ENCODE data around the gene ARHGAP28.

The ARHGAP28 gene

DNA sequence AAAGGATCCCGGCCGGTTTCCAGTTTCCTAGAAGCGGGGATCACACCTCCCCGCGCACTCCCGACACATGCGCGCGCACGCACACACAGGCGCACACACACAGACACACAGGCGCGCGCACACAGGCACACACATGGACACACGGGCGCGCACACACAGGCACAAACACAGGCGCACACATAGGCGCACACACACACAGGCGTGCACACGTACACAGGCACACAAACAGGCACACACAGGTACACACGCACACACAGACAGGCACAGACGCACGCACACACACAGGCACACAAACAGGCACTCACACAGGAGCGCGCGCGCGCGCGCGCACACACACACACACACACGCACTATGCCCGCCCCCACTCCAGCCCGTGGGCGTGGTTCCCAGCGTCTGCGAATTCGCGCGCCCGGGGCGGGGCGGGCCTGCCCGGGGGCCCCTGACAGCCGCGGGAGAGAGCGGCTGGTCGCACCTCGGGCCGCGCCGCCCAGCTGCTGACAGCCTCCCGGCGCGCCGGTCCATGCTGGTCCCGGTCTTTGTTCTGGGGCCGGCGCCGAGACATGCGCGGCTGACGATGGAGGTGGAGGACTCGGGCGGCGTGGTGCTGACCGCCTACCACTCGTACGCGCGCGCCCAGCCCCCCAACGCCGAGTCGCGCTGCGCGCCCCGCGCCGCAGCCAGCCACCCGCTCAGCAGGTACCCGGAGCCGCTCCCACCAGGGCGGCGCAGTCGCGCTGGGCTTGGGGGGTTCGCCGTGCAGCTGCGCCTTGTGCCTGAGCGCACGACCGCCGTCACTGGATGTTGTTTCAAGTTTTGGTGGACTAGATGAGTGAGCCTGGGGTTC lies at the start of gene ARHGAP28:
ARHGAP28 (plus strand) TSS at position 470 of the 845 bp plus-strand sequence; CDS start at position 576, 106 bp downstream.
- Histone ChIP-seq H3K4me3 (ENCODE audit: low read length in 2 of 2) (peak within 1 kb of the TSS; percentile 77 to 83), H3K9ac (ENCODE audit: low read length in 2 of 2) (peak within 1 kb of the TSS; percentile 42 to 71), H3K36me3 (ENCODE audit: control insufficient read depth in 2 of 2, insufficient read depth in 2 of 2, low read length in 2 of 2) (no peaks in the 10 kb centered on the region), H3K9me3 (ENCODE audit: control insufficient read depth in 2 of 2, low read length in 2 of 2) (no peaks in the 10 kb centered on the region), H3K27me3 (ENCODE audit: control insufficient read depth in 1 of 2, insufficient read depth in 2 of 2, low read length in 2 of 2) (no peaks in the 10 kb centered on the region), H3K27ac (ENCODE audit: low read length) (peak within 1 kb of the TSS; percentile 66), H3K4me1 (ENCODE audit: control insufficient read depth, insufficient read depth, low read length) (no peaks in the 10 kb centered on the region)

DNA sequence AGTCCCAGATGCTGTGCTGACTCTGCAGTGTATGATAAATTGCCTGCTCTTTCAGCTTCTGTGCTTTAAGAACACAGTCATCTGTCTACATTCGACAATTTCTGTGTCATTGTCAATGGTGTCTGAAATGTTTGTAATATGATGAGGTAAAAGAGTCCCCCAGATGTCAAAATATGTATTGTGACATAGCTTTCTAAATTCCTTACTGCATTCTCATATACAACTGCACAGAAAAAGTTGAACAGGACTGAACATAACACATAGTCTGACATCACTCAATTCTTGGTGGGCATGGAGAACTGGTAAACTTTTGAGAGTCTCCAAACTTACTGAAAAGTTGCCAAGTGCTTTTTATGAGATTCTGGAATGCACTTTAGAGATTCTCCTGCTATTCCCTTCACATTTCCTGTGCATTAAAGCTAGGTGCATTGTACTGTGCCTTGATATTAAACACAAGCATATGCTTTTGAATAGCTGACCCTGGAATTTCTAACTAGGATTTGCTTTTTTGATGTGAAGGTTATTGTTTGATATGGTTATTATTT lies 48.1 kb upstream of the ARHGAP28 start:
- H3K9me3 ChIP-seq (ENCODE audit: control insufficient read depth in 2 of 2, low read length in 2 of 2) = no peaks in the 10 kb centered on the region
- H3K27ac ChIP-seq (ENCODE audit: low read length) = no peak overlapping the region
- no peak overlapping the region for H3K4me3 ChIP-seq (ENCODE audit: low read length in 2 of 2)
- peaks cover 5% of the 10 kb centered on the region for H3K4me1 ChIP-seq (ENCODE audit: control insufficient read depth, insufficient read depth, low read length)
- H3K36me3 ChIP-seq (ENCODE audit: control insufficient read depth in 2 of 2, insufficient read depth in 2 of 2, low read length in 2 of 2) = no peaks in the 10 kb centered on the region
- H3K27me3 ChIP-seq (ENCODE audit: control insufficient read depth in 1 of 2, insufficient read depth in 2 of 2, low read length in 2 of 2) = no peaks in the 10 kb centered on the region
- H3K9ac ChIP-seq (ENCODE audit: low read length in 2 of 2) = no peak overlapping the region

- peak overlapping the region; percentile 7 to 69 for H3K4me3 ChIP-seq (ENCODE audit: low read length in 2 of 2)
- H3K9ac ChIP-seq (ENCODE audit: low read length in 2 of 2) = peak overlapping the region in 1 of 2 donors; percentile 6
- no peaks in the 10 kb centered on the region for H3K9me3 ChIP-seq (ENCODE audit: control insufficient read depth in 2 of 2, low read length in 2 of 2)
- no peaks in the 10 kb centered on the region for H3K36me3 ChIP-seq (ENCODE audit: control insufficient read depth in 2 of 2, insufficient read depth in 2 of 2, low read length in 2 of 2)
- peak overlapping the region; percentile 74 for H3K27ac ChIP-seq (ENCODE audit: low read length)
- H3K4me1 ChIP-seq (ENCODE audit: control insufficient read depth, insufficient read depth, low read length) = peaks cover 5% of the 10 kb centered on the region
- H3K27me3 ChIP-seq (ENCODE audit: control insufficient read depth in 1 of 2, insufficient read depth in 2 of 2, low read length in 2 of 2) = no peaks in the 10 kb centered on the region
Measured at GRCh38 chr18:6682437-6683111, 46.9 kb upstream of the ARHGAP28 start.

- peak overlapping the region in 1 of 2 donors; percentile 69 for H3K4me3 ChIP-seq (ENCODE audit: low read length in 2 of 2)
- peak overlapping the region in 1 of 2 donors; percentile 74 for H3K9ac ChIP-seq (ENCODE audit: low read length in 2 of 2)
- no peaks in the 10 kb centered on the region for H3K9me3 ChIP-seq (ENCODE audit: control insufficient read depth in 2 of 2, low read length in 2 of 2)
- H3K4me1 ChIP-seq (ENCODE audit: control insufficient read depth, insufficient read depth, low read length) = peaks cover 5% of the 10 kb centered on the region
- H3K27me3 ChIP-seq (ENCODE audit: control insufficient read depth in 1 of 2, insufficient read depth in 2 of 2, low read length in 2 of 2) = no peaks in the 10 kb centered on the region
- H3K27ac ChIP-seq (ENCODE audit: low read length) = peak overlapping the region; percentile 74
- H3K36me3 ChIP-seq (ENCODE audit: control insufficient read depth in 2 of 2, insufficient read depth in 2 of 2, low read length in 2 of 2) = no peaks in the 10 kb centered on the region
Measured at GRCh38 chr18:6683112-6683876, 46.2 kb upstream of the ARHGAP28 start.

- Histone ChIP-seq H3K27me3 (ENCODE audit: control insufficient read depth in 1 of 2, insufficient read depth in 2 of 2, low read length in 2 of 2) (no peaks in the 10 kb centered on the region), H3K9ac (ENCODE audit: low read length in 2 of 2) (no peak overlapping the region), H3K36me3 (ENCODE audit: control insufficient read depth in 2 of 2, insufficient read depth in 2 of 2, low read length in 2 of 2) (no peaks in the 10 kb centered on the region), H3K9me3 (ENCODE audit: control insufficient read depth in 2 of 2, low read length in 2 of 2) (no peaks in the 10 kb centered on the region), H3K27ac (ENCODE audit: low read length) (no peak overlapping the region), H3K4me3 (ENCODE audit: low read length in 2 of 2) (no peak overlapping the region), H3K4me1 (ENCODE audit: control insufficient read depth, insufficient read depth, low read length) (peaks cover 3% of the 10 kb centered on the region)
Measured at GRCh38 chr18:6687676-6688075, 41.8 kb upstream of the ARHGAP28 start.

GRCh38 chr18:6708890-6709289 lies 20.6 kb upstream of the ARHGAP28 start:
- H3K9ac ChIP-seq (ENCODE audit: low read length in 2 of 2) = no peak overlapping the region
- H3K36me3 ChIP-seq (ENCODE audit: control insufficient read depth in 2 of 2, insufficient read depth in 2 of 2, low read length in 2 of 2) = no peaks in the 10 kb centered on the region
- no peaks in the 10 kb centered on the region for H3K27me3 ChIP-seq (ENCODE audit: control insufficient read depth in 1 of 2, insufficient read depth in 2 of 2, low read length in 2 of 2)
- no peak overlapping the region for H3K27ac ChIP-seq (ENCODE audit: low read length)
- H3K9me3 ChIP-seq (ENCODE audit: control insufficient read depth in 2 of 2, low read length in 2 of 2) = no peaks in the 10 kb centered on the region
- H3K4me3 ChIP-seq (ENCODE audit: low read length in 2 of 2) = no peak overlapping the region
- H3K4me1 ChIP-seq (ENCODE audit: control insufficient read depth, insufficient read depth, low read length) = no peaks in the 10 kb centered on the region

DNA sequence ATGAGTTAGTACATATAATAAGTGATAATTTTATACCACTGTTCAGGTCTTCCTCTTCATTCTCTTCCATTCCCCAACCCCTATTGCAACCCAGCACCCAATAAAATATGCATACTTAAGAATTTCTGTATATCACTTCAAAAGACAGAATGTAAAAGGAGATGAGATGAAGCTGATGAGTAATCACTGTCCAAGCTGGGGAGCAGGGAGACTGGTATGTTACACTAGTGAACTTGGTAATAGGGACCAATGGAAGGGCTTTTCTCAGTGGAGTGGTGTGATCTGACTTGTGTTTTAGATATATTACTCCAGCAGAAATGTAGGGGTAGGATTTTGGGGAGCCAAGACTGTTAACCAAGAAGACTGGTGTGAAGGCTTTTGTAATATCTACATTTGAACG lies 18.0 kb upstream of the ARHGAP28 start:
- Histone ChIP-seq H3K27me3 (ENCODE audit: control insufficient read depth in 1 of 2, insufficient read depth in 2 of 2, low read length in 2 of 2) (no peaks in the 10 kb centered on the region), H3K27ac (ENCODE audit: low read length) (no peak overlapping the region), H3K36me3 (ENCODE audit: control insufficient read depth in 2 of 2, insufficient read depth in 2 of 2, low read length in 2 of 2) (no peaks in the 10 kb centered on the region), H3K9me3 (ENCODE audit: control insufficient read depth in 2 of 2, low read length in 2 of 2) (no peaks in the 10 kb centered on the region), H3K9ac (ENCODE audit: low read length in 2 of 2) (no peak overlapping the region), H3K4me3 (ENCODE audit: low read length in 2 of 2) (no peak overlapping the region), H3K4me1 (ENCODE audit: control insufficient read depth, insufficient read depth, low read length) (no peaks in the 10 kb centered on the region)

DNA sequence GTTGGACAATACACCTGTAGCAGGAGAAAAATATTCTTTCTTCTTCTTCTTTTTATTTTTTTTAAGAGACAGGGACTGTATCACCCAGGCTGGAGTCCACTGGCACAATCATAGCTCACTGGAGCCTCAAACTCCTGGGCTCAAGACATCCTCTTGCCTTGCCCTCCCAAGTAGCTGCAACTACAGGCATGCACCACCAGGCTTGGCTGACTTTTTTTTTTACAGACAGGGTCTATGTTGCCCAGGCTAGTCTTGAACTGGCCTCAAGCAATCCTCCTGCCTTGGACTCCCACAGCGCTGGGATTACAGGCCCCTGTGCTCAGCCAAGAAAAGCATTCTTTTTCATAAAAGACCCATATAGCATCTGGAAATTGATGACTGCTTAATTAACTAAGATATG lies 17.1 kb upstream of the ARHGAP28 start:
- Histone ChIP-seq H3K27me3 (ENCODE audit: control insufficient read depth in 1 of 2, insufficient read depth in 2 of 2, low read length in 2 of 2) (no peaks in the 10 kb centered on the region), H3K9ac (ENCODE audit: low read length in 2 of 2) (no peak overlapping the region), H3K27ac (ENCODE audit: low read length) (no peak overlapping the region), H3K4me1 (ENCODE audit: control insufficient read depth, insufficient read depth, low read length) (no peaks in the 10 kb centered on the region), H3K36me3 (ENCODE audit: control insufficient read depth in 2 of 2, insufficient read depth in 2 of 2, low read length in 2 of 2) (no peaks in the 10 kb centered on the region), H3K4me3 (ENCODE audit: low read length in 2 of 2) (no peak overlapping the region), H3K9me3 (ENCODE audit: control insufficient read depth in 2 of 2, low read length in 2 of 2) (no peaks in the 10 kb centered on the region)

DNA sequence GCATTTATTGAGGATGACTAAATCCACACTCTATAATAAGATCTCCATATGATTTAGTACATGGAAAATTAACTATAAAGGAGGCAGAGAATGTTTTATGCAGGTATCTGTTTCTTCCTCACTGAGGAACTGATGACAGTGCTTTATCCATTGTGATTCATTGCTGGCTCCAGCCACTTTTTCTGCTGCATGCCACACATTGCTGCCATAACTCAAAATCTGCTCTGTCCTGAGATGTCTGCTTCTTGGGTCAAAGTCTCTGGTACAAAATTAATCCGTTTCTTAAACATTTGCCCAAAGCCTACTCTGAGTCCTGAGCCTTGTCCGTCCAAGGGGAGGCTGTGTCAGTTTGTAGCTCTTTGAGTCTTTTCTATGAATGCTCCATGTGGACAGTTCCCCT lies 15.5 kb upstream of the ARHGAP28 start:
- no peak overlapping the region for H3K9ac ChIP-seq (ENCODE audit: low read length in 2 of 2)
- H3K4me1 ChIP-seq (ENCODE audit: control insufficient read depth, insufficient read depth, low read length) = no peaks in the 10 kb centered on the region
- H3K9me3 ChIP-seq (ENCODE audit: control insufficient read depth in 2 of 2, low read length in 2 of 2) = no peaks in the 10 kb centered on the region
- H3K4me3 ChIP-seq (ENCODE audit: low read length in 2 of 2) = no peak overlapping the region
- no peak overlapping the region for H3K27ac ChIP-seq (ENCODE audit: low read length)
- no peaks in the 10 kb centered on the region for H3K27me3 ChIP-seq (ENCODE audit: control insufficient read depth in 1 of 2, insufficient read depth in 2 of 2, low read length in 2 of 2)
- H3K36me3 ChIP-seq (ENCODE audit: control insufficient read depth in 2 of 2, insufficient read depth in 2 of 2, low read length in 2 of 2) = no peaks in the 10 kb centered on the region

DNA sequence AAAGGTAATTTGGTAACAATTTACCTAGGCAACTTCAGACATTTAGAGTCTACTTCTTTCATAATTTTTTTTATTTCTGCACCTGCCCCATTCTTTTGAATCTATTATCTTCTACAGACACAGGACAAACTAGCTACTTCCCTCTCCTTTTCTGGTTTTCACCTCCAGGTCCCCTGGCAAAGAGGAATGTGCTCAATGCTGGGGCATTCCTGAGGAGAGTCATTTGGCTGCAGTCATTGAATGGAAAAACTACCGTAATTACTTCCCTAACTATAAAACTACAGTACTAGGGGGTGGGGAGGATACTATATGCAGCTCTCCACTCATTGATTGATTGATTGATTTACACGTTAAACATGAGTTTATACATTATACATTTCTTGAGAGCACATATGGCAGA lies 11.2 kb upstream of the ARHGAP28 start:
- Histone ChIP-seq H3K4me1 (ENCODE audit: control insufficient read depth, insufficient read depth, low read length) (no peaks in the 10 kb centered on the region), H3K4me3 (ENCODE audit: low read length in 2 of 2) (no peak overlapping the region), H3K9ac (ENCODE audit: low read length in 2 of 2) (no peak overlapping the region), H3K36me3 (ENCODE audit: control insufficient read depth in 2 of 2, insufficient read depth in 2 of 2, low read length in 2 of 2) (no peaks in the 10 kb centered on the region), H3K9me3 (ENCODE audit: control insufficient read depth in 2 of 2, low read length in 2 of 2) (no peaks in the 10 kb centered on the region), H3K27me3 (ENCODE audit: control insufficient read depth in 1 of 2, insufficient read depth in 2 of 2, low read length in 2 of 2) (no peaks in the 10 kb centered on the region), H3K27ac (ENCODE audit: low read length) (no peak overlapping the region)

Data from stomach smooth muscle (tissue), 2 donors.